Measurements from ENCODE around the gene C10orf53. TPM values are rescaled to one million over a fixed set of nuclear protein-coding genes. Genes with fewer than 3 reads are reported as not detected.

Gene C10orf53
- total RNA-seq, 1 experiment from 2014 or later = not detected

DNA sequence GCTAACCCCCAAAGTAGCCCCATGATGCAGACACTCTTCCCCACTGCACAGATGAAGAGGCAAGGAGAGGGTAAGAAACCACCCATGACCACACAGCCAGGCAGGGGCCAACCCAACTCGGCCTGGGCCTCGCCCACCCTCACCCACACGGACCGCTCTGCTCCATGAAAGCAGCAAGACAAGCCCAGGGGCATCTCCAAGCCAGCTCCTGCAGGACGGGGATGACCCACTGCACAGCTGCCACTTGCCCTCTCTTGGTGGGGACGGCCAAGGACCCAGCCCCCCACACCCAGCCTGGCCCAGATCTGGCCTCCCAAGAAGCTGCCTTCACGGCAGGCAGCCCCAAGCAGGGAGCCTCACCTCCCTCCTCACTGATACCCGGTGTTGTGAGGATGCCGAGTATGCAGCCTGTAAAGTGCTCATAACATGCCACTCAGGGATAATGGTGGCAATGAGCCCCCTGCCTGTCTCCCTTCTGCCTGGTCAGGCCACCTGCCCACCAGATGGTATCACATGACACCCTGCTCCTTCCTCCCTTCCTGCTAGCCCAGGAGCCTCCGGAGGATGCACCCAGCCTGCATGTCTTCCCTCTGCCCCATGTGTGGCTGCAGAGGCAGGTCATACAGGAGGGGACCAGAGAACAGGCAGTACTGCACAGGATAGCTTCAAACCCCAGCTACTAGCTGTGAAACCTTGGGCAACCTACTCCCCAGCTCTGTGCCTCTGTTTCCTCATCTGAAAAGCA lies 59.3 kb downstream of the C10orf53 start:
- no peak for ATAC-seq
- Mint-ChIP-seq H3K9me3 (peaks cover 7% of the 10 kb centered on the region; the same call in 1 of the 2 replicates), H3K36me3 (peaks cover 38% of the 10 kb centered on the region), H3K4me3 (no peak overlapping the region), H3K4me1 (no peaks in the 10 kb centered on the region), H3K27ac (no peak overlapping the region; the same call in 1 of the 2 replicates), H3K27me3 (ENCODE audit: low read depth) (no peaks in the 10 kb centered on the region)
- ChIA-PET POLR2A (no interaction called here), CTCF (no interaction called here)
- no peak for DNase-seq (ENCODE audit: low spot score)
- TF ChIP-seq TEAD4 (CRISPR knock-in tag; IDR thresholded peaks at IDR 0.05) (no peak), ERG (CRISPR knock-in tag; IDR thresholded peaks at IDR 0.05) (no peak), EMX1 (CRISPR knock-in tag; IDR thresholded peaks at IDR 0.05) (no peak), PRDM15 (CRISPR knock-in tag; IDR thresholded peaks at IDR 0.05) (no peak), HMGXB4 (CRISPR knock-in tag; IDR thresholded peaks at IDR 0.05) (no peak), NR2C2 (CRISPR knock-in tag; IDR thresholded peaks at IDR 0.05) (no peak), STAT6 (CRISPR knock-in tag; conservative IDR thresholded peaks at IDR 0.05; ENCODE audit: low read depth) (no peak), ZNF219 (CRISPR knock-in tag; IDR thresholded peaks at IDR 0.05; ENCODE audit: borderline replicate concordance) (no peak), GRHL2 (CRISPR knock-in tag; IDR thresholded peaks at IDR 0.05; ENCODE audit: insufficient replicate concordance, severe bottlenecking) (no peak), ZBTB43 (CRISPR knock-in tag; IDR thresholded peaks at IDR 0.05) (no peak), E2F5 (CRISPR knock-in tag; IDR thresholded peaks at IDR 0.05) (no peak), IRF1 (CRISPR knock-in tag; IDR thresholded peaks at IDR 0.05) (no peak), NFYB (CRISPR knock-in tag; conservative IDR thresholded peaks at IDR 0.05; ENCODE audit: low read depth) (no peak)
- TF ChIP-seq, protein P1, sequence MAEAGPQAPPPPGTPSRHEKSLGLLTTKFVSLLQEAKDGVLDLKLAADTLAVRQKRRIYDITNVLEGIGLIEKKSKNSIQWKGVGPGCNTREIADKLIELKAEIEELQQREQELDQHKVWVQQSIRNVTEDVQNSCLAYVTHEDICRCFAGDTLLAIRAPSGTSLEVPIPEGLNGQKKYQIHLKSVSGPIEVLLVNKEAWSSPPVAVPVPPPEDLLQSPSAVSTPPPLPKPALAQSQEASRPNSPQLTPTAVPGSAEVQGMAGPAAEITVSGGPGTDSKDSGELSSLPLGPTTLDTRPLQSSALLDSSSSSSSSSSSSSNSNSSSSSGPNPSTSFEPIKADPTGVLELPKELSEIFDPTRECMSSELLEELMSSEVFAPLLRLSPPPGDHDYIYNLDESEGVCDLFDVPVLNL (CRISPR knock-in tag; IDR thresholded peaks at IDR 0.05; ENCODE audit: borderline replicate concordance, low read depth) = no peak
- TF ChIP-seq, protein P2, sequence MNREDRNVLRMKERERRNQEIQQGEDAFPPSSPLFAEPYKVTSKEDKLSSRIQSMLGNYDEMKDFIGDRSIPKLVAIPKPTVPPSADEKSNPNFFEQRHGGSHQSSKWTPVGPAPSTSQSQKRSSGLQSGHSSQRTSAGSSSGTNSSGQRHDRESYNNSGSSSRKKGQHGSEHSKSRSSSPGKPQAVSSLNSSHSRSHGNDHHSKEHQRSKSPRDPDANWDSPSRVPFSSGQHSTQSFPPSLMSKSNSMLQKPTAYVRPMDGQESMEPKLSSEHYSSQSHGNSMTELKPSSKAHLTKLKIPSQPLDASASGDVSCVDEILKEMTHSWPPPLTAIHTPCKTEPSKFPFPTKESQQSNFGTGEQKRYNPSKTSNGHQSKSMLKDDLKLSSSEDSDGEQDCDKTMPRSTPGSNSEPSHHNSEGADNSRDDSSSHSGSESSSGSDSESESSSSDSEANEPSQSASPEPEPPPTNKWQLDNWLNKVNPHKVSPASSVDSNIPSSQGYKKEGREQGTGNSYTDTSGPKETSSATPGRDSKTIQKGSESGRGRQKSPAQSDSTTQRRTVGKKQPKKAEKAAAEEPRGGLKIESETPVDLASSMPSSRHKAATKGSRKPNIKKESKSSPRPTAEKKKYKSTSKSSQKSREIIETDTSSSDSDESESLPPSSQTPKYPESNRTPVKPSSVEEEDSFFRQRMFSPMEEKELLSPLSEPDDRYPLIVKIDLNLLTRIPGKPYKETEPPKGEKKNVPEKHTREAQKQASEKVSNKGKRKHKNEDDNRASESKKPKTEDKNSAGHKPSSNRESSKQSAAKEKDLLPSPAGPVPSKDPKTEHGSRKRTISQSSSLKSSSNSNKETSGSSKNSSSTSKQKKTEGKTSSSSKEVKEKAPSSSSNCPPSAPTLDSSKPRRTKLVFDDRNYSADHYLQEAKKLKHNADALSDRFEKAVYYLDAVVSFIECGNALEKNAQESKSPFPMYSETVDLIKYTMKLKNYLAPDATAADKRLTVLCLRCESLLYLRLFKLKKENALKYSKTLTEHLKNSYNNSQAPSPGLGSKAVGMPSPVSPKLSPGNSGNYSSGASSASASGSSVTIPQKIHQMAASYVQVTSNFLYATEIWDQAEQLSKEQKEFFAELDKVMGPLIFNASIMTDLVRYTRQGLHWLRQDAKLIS (CRISPR knock-in tag; IDR thresholded peaks at IDR 0.05; ENCODE audit: borderline replicate concordance) = no peak
- TF ChIP-seq, protein P3, sequence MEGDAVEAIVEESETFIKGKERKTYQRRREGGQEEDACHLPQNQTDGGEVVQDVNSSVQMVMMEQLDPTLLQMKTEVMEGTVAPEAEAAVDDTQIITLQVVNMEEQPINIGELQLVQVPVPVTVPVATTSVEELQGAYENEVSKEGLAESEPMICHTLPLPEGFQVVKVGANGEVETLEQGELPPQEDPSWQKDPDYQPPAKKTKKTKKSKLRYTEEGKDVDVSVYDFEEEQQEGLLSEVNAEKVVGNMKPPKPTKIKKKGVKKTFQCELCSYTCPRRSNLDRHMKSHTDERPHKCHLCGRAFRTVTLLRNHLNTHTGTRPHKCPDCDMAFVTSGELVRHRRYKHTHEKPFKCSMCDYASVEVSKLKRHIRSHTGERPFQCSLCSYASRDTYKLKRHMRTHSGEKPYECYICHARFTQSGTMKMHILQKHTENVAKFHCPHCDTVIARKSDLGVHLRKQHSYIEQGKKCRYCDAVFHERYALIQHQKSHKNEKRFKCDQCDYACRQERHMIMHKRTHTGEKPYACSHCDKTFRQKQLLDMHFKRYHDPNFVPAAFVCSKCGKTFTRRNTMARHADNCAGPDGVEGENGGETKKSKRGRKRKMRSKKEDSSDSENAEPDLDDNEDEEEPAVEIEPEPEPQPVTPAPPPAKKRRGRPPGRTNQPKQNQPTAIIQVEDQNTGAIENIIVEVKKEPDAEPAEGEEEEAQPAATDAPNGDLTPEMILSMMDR (IDR thresholded peaks at IDR 0.05) = no peak

All from WTC11 (cell line).